Mucosa of descending colon (tissue), 3 donors: Measurements from ENCODE around the gene NTN4. TPM values are rescaled to one million over a fixed set of nuclear protein-coding genes. Genes with fewer than 3 reads are reported as not detected.

Source experiments
- ATAC-seq: fragments of 200-7000 bp; cut with Tn5 transposase; one replicate; pipeline ENCODE4 v1.9.1; 2020; ENCODE audit warnings: mild to moderate bottlenecking, moderate library complexity
- DNase-seq, 3 donors: peaks; one replicate each; pipeline ENCODE4 v3.0.0-alpha.2; 2020
- H3K36me3 ChIP-seq: fragments of 200-600 bp; one replicate; pipeline ENCODE4 v1.8.0; 2021; ENCODE audit warnings: low read depth, mild to moderate bottlenecking
- H3K4me1 ChIP-seq: fragments of 200-600 bp; one replicate; pipeline ENCODE4 v1.8.0; 2021; ENCODE audit warnings: low read depth, mild to moderate bottlenecking
- H3K4me3 ChIP-seq: fragments of 200-600 bp; one replicate; pipeline ENCODE4 v1.8.0; 2021; ENCODE audit warnings: mild to moderate bottlenecking
- H3K9me3 ChIP-seq: fragments of 200-600 bp; one replicate; pipeline ENCODE4 v1.8.0; 2021; ENCODE audit warnings: mild to moderate bottlenecking
- CTCF ChIP-seq: fragments of 200-600 bp; IDR thresholded peaks from one replicate; pipeline ENCODE4 v1.8.0; 2022; ENCODE audit warnings: antibody characterized with exemption, mild to moderate bottlenecking
- intact Hi-C, 2 donors: fragments of 100-400 bp; cut with DNase I in 1 of 2; cut with micrococcal nuclease in 1 of 2; formaldehyde crosslinking; loops; one replicate each; pipeline versions ENCODE4 v1.11.0 to v1.11.1; 2022; cut with DNase I, micrococcal nuclease
- total RNA-seq, 3 donors: library from RNA; stranded (reverse); fragmentation: NEBNext Ultra II Directional in 2 of 3; extraction: Animal tissue kit (Norgen Biotek cat#: 25700) in 2 of 3; gene quantifications; one replicate each; pipeline versions ENCODE4 v1.2.1 to v1.2.4, GENCODE V29; 2021 to 2023
- donor health status: DM: no; HTN: no; CAD: no; lungs with moderate emphysema.
- donor health status: DM: no; HTN: no; CAD: no.
- donor health status: DM: no; HTN: yes; CAD: no.

NTN4 gene
- total RNA-seq, 3 donors from 2014 or later: 15.9 to 34.7 (median 19.8) TPM

- DNase-seq (no peak), ATAC-seq (no peak)
- TF ChIP-seq CTCF: no peak
- Histone ChIP-seq H3K9me3 (no peaks in the 10 kb centered on the region), H3K4me3 (no peak overlapping the region), H3K36me3 (no peaks in the 10 kb centered on the region), H3K4me1 (peaks cover 11% of the 10 kb centered on the region)
- intact Hi-C loops: no loop called here
These were observed 136.6 kb downstream of the NTN4 start for GRCh38 chr12:95653771-95654546.

DNA sequence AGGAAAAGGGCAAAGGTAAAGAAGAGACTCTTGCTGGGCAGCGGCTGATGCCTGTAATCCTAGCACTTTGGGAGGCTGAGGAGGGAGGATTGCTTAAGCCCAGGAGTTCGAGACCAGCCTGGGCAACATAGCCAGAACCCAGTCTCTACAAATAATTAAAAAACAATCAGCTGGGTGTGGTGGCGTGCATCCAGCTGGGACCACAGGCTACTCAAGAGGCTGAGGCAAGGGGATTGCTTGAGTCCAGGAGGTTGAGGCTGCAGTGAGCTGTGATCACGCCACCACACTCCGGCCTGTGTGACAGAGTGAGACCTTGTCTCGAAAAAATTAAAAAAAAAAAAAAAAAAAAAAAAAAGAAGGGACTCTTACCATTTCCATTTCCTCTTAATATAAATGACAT, 138.9 kb downstream of the NTN4 start:
- Histone ChIP-seq H3K4me3 (no peak overlapping the region), H3K36me3 (no peaks in the 10 kb centered on the region), H3K9me3 (no peaks in the 10 kb centered on the region), H3K4me1 (peaks cover 6% of the 10 kb centered on the region)
- intact Hi-C loops: no loop called here
- ATAC-seq (no peak), DNase-seq (no peak)
- no peak for TF ChIP-seq CTCF

DNA sequence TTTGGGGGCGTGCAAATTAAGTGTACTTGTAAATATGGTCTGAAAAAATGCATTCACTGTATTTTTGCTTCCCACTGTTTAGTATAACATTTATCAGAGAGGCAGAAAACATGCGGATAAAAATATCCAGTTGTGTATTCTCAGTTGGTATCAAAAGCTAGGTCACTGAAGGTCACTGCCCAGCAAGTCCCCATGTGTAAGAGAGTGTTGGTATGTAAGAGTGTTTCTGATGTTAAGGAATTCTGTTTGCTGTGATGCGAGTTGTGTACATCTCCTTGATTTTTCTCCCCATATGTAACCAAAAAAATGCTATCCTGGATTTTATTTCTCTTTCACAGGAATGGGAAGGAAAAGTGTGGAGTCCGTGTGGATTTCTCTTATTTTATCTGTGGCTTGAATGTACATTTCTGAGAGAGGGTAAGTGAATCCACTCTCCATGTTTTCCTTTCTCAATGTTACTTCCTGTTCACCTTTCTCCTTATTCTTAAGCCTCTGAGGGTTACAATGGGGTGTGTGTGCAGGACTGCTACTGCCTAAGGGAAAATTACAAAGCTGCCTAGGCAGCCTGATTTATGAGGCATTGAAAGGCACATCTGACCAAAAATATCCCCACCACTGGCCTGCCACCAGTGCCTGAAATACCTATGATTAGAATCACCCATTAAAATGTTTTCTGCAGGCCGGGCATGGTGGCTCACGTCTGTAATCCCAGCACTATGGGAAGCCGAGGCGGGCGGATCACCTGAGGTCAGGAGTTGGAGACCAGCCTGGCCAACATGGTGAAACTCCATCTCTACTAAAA, 141.4 kb downstream of the NTN4 start:
- DNase-seq (peak in 1 of 3 donors; percentile 53), ATAC-seq (peak; percentile 95)
- Histone ChIP-seq H3K9me3 (no peaks in the 10 kb centered on the region), H3K36me3 (no peaks in the 10 kb centered on the region), H3K4me1 (peaks cover 6% of the 10 kb centered on the region), H3K4me3 (no peak overlapping the region)
- no peak for TF ChIP-seq CTCF
- intact Hi-C loops: no loop called here

GRCh38 chr12:95646781-95647190, 143.8 kb downstream of the NTN4 start:
- Histone ChIP-seq H3K9me3 (no peaks in the 10 kb centered on the region), H3K4me1 (peaks cover 12% of the 10 kb centered on the region), H3K4me3 (no peak overlapping the region), H3K36me3 (no peaks in the 10 kb centered on the region)
- no peak for ATAC-seq
- intact Hi-C loops: no loop called here
- no peak for TF ChIP-seq CTCF
- no peak for DNase-seq

GRCh38 chr12:95643256-95643655, 147.3 kb downstream of the NTN4 start:
- H3K9me3 ChIP-seq: no peaks in the 10 kb centered on the region
- intact Hi-C loops: no loop called here
- peaks cover 6% of the 10 kb centered on the region for H3K4me1 ChIP-seq
- no peak for TF ChIP-seq CTCF
- H3K4me3 ChIP-seq: no peak overlapping the region
- no peaks in the 10 kb centered on the region for H3K36me3 ChIP-seq
- ATAC-seq: peak; percentile 58
- no peak for DNase-seq
